EL (cell line): Measurements from ENCODE around the gene ZNF768.
A peak's percentile ranks its signal among the peaks of the same experiment; 100 is the strongest.

Experiments used
- DNase-seq: peaks from one replicate; pipeline ENCODE4 v3.0.0-alpha.2; 2016

ZNF768 gene

DNA sequence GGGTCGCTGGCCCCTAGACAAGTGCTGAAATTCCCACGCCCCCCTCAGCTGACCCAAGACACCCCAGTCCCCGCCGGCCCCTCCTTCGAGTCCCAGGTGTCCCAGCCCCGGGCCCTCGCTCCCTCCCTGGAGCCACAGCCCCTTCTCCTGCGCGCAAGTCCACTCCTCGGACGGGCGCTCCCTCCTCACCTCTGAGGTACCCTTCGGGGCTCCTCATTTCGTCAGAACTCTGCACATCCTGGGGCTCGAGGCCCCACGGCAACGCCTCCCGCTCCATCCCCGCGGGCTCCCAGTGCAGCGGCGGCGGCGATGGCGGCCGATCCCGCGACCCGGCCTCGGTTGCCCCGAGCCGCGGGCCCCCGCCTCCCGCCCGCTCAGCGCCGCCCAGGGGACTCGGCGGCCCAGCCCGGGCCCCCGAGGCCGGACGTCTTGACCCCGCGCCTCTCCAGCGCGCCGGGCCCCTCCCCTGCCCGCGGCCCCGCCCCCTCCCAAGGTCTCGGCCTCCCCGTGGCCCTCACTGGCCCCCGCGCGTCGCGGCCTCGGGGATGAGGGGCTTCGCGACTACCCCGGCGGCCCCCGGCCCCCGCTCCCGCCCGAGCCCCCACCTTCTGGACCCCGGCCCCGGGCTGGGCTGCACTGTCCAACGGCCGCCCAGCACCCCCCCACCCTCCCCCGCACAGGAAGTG lies at the start of gene ZNF768:
ZNF768 (minus strand) TSS at position 430 of the 686 bp plus-strand sequence; CDS start at position 277, 153 bp downstream.
- DNase-seq, result peak; percentile 60

DNA sequence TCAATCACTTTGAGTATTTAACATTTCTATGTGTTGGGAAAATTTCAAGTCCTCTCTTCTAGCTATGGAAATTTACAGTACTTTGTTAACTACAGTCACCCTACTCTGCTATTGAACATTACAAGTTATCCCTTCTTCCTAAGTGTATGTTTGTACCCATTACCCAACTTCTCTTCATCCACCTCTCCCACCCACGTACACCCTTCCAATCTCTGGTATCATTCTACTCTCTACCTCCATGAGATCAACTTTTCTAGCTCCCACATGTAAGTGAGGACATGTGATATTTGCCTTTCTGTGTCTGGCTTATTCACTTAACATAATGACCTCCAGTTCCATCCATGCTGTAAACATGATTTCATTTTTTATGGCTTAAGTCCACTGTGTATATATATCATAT lies 48.3 kb upstream of the ZNF768 start:
- DNase-seq, result no peak

DNA sequence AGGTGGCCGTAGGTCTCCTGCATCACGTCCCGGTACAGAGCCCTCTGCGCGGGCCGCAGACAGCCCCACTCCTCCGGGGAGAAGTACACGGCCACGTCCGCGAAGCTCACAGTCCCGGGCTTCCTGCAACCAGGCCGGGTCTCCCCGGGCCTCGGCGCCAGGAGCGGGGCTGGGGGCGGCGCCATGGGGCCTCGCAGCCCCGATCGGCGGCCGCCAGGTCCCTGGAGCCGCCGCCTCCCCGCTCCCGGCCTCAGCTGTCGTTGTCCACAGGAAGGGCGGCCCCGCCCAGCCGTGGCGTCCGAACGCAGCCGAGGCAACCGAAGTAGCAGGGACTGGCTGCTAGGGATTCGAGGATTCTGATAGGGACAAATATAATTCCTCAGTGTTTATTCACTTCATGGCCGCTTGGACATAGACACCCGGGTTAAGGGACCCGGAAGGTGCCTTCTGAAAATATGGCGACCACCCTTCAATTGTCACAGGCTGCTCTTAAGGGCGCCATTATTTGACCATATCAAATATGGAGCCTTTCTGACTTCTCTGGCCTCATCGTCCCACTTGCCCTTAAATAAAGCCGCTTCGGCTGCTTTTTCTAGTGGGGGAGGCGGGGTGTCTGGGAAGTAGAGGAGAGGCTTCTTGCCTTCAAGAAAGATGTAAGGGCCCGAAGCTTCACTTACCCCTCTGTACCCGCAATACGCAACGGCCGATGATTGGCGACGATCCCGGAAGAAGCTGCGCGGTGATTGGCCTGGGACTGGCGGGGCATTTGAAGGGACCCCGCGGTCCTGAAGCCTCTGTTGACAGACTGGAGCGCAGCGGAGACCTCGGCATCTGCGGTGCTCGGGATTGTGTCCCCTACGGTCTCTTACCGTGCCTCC lies 45.3 kb upstream of the ZNF768 start, which contains the start of gene ZNF688:
ZNF688 (minus strand) TSS at position 270 of the 878 bp plus-strand sequence; CDS start at position 185, 85 bp downstream.
- DNase-seq, result peak; percentile 99

DNA sequence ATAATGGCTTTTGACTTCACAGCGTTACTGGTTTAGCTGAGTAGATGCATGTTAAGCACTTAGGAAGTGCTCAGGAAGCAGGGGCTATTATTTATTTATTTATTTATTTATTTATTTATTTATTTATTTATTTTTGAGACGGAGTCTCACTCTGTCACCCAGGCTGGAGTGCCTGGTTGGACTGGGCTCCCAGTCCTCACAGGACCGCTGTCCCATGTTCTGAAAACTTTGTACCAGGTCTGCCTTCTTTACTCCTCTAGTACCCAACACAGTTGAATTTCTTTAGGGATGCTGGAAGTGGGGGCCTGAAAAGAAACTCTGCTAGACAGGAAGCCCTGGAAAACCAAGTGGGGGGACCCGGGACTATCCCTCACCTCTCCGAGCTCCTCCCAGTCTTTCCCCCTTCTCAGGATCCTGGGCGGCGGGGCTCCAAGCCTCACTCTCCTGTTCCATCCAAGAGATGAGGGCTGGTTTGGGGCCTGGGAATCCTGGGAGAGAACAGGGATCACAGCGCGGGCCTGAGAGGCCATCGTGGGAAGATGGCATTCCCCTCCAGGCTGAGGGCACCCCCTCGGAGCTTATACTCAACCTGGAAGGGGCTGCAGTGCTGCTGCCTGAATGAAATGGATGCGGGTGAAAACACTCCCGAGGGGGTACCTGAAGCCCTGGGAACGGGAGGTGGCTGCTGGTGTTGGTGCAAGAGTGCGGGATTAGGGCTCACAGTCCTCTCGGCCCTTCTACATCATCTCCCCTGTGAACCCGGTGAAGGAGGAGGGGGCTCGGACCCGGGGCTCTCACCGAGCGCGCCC lies 44.5 kb upstream of the ZNF768 start:
- DNase-seq, result peak; percentile 18

DNA sequence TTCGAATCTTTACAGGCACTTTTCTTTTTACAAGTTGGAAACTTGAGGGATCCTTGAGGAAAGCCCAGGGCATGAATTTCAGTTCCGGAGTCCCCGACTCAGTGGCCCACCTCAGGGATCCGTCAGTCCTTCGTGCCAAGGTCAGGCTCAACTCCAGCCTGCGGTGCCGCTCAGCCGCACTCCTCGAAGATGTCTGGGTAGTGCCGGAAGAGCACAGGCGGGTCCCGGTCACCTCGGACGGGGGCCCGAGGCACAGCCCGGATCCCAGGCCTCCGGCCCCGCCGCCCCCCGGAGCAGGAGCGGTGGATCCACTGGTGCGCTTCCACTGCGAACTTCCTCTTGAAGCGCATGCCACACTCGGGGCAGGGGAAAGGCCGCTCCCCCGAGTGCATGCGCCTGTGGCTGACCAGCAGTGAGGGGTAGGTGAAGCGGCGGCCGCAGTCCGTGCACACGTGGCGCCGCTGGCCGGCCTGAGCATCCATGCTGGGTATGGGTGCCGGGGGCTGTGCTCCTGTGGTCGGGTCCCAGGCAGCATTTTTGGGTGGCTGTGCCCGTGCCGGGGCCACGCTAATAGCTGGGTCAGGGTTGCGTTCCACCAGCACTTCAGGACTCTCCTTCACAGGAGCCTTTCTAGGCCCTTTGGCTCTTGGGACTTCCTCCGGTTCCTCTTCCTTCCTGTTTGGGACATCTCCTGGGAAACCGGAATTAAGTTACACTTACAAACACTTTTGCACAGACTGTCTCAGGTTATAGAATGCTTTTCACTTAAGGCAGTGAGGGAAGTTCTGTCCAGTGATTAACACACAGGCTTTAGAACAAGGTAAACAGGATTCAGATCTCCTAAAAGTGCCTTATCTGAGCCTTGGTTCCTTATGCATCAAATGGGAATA lies 43.6 kb upstream of the ZNF768 start:
- DNase-seq, result no peak

DNA sequence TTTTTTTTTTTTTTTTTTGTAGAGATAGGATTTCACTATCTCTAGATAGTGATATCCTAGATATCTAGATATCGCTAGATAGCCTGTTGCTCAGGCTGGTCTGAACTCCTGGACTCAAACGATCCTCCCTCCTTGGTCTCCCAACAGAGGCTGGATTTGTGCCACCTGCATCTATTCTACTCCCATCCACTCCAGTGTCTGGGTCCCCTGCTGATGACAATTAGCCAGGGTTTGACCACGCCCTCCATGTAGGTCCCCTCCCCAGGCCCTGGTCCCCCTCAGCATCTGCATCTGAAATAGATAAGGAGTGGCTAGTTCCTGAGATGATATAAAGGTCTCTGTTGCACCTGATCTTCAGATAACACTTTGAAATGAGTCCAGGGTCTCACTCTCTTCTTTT lies 42.9 kb upstream of the ZNF768 start:
- no peak for DNase-seq

DNA sequence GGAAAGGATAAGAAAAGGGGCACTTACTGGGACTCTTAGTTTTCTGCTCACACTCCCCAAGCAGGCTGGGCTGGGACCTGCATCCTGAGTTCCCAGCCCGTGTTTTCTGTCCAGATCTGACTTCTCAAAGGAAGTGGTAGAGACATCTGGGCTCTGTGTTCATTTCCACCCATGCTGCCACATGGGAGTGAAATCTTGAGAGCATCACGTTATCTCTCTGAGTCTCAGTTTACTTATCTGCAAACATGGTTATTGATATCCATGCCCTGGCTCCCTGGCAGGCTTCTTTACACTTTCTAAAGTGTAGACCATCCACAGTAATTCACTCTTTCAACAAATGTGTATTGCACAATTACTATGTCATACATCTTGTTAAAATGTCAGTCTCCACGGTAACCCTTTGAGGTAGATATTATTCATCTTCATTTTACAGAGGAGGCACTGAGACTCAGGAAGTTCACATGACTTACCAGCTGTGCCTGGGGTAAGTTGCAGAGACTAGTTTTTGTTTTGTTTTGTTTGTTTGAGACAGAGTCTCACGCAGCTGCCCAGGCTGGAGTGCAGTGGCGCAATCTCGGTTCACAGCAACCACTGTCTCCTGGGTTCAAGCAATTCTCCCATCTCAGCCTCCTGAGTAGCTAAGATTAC lies 41.7 kb upstream of the ZNF768 start:
- DNase-seq, result peak; percentile 68

DNA sequence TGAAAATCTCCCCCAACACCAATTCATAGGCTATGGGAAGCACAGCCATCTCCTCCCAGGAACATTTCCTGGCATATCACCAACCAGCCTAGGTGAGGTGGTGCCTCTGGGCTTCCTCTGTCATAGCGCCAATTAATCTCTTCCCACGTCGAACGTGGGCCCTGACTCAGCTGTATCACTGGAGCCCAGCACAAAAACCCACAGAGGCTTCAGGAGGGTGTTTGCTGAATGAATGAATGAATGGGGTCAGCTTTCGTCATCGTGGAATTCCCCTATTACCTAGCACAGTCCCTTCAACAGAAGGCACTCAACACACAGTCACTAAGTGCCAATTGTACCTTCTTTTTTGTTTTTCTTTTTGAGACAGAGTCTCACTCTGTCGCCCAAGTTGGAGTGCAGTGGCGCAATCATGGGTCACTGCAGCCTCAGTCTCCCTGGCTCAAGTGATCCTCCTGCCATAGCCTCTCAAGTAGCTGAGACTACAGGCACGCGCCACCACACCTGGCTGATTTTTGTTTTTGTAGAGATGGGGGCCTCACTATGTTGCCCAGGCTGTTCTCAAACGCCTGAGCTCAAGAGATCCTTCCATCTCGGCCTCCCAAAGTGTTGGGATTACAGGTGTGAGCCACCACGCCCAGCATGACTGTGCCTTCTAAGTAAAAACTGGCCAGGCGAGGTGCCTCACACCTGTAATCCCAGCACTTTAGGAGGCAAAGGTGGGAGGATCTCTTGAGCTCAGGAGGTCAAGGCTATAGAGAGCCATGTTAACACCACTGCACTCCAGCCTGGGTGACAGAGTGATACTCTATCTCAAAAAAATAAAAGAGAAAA lies 41.0 kb upstream of the ZNF768 start:
- no peak for DNase-seq

DNA sequence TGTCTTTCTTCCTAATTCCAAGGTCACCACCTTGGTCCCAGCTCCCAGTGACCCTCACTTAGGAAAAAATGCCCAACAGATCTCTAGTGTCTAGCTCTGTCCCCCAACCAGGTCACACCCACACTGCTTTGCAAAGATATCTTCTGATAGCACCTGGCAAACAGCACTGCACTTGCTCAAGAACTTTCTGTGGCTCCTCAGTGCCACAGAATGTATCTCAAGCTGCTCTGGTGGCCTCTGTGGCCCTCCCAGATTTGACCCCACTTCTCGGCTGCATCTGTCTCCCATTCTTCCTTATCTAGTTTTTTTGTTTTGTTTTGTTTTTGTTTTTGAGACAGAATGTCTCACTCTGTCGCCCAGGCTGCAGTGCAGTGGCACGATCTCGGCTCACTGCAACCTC lies 40.2 kb upstream of the ZNF768 start:
- no peak for DNase-seq

DNA sequence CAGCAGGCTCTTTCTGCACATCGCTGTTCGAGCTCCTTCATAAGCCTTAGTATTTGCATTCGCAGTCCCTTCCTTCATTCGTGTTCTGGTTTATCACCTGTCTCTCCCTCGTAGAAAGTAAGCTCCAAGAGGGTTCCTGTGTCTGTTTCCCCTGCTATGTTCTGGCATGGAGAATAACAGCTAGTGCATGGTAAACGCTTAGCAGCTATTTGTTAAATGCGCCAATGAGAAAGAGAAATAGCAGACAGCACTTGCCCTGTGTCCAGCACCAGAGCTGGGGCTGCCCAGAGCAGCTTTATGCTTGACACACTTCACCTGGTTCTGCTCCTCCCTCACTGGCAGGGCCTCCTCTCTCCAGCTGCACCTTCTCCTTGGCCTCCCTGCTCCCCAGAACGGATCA lies 39.6 kb upstream of the ZNF768 start:
- no peak for DNase-seq

DNA sequence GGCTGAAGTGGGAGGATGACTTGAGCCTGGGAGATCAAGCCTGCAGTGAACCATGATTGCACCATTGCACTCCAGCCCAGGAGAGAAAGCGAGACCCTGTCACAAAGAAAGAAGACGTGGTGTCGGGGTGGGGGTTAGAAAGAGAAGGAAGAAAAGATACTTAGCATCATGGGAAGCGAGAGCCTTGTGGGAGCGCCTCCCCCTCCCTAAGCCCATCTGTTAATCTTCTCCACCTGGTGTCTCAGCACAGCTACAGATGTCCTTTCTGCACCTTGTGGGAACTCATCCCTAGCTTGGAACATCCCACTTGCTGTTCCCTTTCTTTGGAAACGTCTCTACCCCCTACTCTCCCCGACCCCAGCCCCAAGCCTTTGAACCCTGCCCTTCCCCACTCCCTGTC lies 39.2 kb upstream of the ZNF768 start:
- no peak for DNase-seq

DNA sequence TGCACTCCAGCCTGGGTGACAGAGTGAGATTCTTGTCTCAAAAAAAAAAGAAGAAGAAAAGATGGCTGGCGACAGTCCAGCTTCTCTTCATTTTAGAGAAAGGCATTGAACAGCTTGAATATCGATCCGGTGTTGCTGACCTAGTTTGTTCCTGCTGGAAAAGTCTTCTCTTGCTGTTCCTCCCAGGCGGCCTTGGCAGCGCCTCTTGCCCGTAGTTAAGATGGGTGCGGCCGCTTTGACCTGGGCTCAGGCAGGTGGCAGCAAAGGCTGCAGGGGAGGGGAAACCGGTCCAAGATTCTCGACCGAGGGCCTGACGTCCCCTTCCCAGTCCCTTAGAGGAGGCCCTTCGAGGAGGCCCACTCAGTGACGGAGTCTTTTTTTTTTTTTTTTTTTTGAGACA lies 35.7 kb upstream of the ZNF768 start:
- no peak for DNase-seq

DNA sequence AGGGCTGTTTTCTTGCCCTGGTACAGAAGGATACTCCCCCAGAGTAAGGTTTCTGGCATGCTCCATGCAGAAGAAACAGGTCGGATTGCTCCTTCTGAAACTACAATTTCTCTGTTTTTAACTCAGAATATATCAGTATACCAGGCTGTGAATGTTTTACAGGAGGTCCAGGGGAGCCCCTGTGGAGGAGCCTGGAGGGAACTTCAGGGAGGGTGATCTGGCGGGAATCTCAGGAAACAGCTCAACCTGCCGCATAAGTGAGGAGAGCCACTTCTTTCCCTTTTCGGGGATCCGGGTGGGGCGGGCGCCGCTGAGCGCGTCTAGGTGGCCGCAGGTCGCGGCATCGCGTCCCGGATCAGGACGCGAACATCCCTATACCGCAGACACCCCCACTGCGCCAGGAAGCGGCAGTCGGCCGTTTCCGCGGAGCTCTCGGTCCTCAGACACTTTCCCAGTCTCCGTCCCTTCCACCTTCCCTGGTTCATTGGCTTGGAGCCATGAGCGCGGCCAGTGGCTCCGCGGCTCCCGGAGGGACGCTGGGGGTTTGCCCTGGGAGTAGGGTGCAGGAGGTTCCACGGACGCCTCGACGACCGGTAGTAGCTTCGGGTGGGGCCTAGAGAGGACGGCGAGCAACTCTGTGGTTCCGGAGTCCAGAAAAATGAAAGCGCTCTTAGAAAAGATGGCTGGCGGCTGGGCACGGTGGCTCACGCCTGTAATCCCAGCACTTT lies 34.9 kb upstream of the ZNF768 start:
- DNase-seq, result no peak

DNA sequence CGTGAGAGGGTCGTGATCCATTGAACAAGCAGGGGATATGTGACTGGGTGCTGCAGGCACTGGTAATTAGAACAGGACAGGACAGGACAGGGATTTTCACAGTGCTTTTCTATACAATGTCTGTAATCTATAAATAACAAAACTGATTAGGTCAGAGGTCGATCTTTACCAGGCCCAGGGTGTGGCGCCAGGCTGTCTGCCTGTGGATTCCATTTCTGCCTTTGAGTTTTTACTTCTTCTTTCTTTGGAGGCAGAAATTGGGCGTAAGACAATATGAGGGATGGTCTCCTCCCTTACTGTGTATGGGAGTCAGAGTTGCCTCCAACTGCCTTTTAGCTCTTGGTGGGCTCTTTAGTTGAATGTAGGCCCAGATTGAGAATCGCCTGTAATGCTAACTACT lies 33.3 kb upstream of the ZNF768 start:
- no peak for DNase-seq

DNA sequence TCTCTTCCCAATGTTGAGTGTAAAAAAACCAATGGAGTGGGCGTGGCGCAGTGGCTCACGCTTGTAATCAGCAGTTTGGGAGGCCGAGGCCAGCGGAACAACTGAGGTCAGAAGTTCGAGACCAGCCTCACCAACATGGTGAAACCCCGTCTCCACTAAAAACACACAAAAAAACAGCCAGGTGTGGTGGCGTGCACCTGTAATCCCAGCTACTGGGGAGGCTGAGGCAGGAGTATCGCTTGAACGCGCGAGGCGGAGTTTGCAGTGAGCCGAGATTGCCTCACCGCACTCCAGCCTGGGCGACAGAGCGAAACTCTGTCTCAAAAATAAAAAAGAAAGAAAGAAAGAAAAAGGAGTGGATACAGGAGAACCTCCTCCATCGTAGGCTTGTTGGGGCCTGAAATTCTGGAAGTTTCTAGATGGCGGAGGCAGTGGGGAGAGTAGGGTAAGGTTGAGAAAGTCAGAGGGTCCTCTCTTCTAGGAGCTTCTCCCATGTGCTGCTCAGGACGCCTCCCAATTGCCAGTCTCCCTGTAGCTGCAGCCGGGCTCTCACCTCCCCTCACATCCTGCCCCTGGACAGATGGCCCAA lies 32.5 kb upstream of the ZNF768 start:
- DNase-seq, result no peak

DNA sequence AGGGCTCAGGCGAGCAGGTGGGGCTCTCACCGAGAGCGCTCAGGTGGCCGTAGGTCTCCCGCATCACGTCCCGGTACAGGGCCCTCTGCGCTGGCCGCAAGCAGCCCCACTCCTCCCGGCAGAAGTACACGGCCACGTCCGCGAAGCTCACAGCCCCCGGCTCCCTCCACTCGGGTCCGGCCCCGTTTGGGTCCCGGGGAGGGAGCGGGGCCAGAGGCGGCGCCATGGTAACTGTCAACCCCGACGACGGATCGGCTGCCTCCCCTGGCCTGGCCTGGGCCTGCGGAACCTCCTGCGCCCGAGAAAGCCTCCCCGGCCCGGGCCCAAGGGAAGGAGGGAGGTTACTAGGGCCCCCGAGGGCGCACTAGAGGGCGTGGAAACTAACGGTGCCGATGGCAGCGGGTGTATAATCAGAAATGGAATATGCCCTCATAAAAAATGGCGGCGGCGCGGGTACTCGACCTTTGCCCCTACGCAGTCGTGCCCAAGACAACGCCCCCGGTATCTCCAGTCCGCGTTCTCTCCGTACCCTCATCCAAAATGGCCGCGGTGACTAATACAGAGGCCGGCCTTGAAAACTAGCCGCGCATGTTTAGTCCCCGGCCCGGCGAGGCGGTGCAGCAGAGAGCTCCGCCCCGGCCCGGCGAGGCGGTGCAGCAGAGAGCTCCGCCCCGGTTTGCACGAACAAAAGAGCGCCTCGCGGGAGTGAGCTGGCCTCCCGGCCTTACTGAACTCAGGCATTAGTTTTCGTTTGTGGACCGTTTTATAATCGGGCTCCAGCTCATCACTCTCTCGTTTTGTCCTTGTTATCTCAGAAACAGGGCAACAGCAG lies 31.8 kb upstream of the ZNF768 start, which contains the start of gene ZNF764:
ZNF764 (minus strand) TSS at position 418 of the 832 bp plus-strand sequence; CDS start at position 226, 192 bp downstream.
- peak; percentile 99 for DNase-seq

DNA sequence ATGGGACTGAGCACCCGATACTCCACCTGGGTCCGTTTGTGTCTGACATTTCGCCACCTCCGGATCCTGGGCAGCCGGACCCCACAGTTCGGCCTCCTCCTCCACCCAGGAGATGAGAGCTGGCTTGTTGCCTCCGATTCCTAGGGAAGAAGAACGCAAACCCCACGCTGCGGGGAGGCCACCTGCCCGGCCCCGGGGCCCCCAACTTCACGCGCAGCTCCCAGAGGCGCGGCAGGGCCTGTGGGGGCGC lies 31.3 kb upstream of the ZNF768 start:
- no peak for DNase-seq

DNA sequence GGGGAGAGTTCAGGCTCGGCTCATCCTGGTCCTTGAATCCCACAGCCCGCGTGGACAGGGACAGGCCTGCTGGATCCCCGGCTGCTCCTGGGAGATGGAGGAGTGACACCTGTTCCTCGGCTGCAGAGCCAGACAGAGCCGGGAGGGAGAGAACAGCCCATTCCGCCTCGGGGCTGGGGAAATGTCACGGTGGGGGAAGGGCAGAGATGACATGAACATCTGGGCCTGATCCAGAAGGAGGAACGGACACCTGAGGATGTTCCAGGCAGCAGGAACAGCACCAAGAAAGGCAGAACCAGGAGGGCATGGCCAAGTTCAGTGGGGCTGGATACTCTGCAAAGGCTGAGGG lies 29.7 kb upstream of the ZNF768 start:
- DNase-seq, result no peak
